OCI-LY3 (cell line): ENCODE results near the gene HMBS.

Experiments used
- CTCF ChIP-seq: fragments of 200-600, 300-600 bp; sonication (generic); IDR thresholded peaks from 2 replicates; pipeline ENCODE4 v1.5.1; 2014; ENCODE audit warnings: antibody characterized with exemption, low read length, low read depth
- EZH2phosphoT487 ChIP-seq: fragments of 200-600 bp; shearing (Covaris generic); IDR thresholded peaks from 2 replicates; pipeline ENCODE4 v1.6.1; 2018; ENCODE audit warnings: antibody characterized with exemption, mixed run types, low read depth

DNA sequence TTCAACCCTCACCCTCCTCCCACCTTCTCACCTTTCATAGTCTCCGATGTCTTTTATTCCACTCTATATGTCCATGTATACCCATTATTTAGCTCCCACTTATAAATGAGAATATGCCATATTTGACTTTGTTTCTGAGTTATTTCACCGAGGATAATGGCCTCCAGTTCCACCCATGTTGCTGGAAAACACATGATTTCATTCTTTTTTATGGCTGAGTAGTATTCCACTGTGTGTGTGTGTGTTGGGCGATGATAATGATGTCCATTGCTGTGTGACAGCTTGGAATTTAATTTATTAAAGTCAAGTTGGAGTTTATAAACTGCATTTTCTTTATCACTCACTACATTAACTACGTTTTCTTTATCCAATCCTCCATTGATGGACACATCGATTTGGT is 33.5 kb downstream of the HMBS start:
- TF ChIP-seq CTCF = no peak
- TF ChIP-seq EZH2phosphoT487 = no peak
